Progenitor cell of endocrine pancreas (in vitro differentiated cells): Measurements from ENCODE around the gene DCX. TPM values are rescaled to one million over a fixed set of nuclear protein-coding genes. Genes with fewer than 3 reads are reported as not detected.

ENCODE experiments used
- DNase-seq: peaks from one replicate; pipeline ENCODE4 v3.0.0; 2021; ENCODE audit warnings: low spot score; ENCODE audit not compliant: unreplicated experiment
- H3K27ac Mint-ChIP-seq: 2 replicates; pipeline ENCODE4 v1.8.0; 2021; ENCODE audit warnings: mild to moderate bottlenecking, moderate library complexity, mixed read lengths
- H3K27me3 Mint-ChIP-seq: 2 replicates; pipeline ENCODE4 v1.8.0; 2021; ENCODE audit warnings: mixed read lengths
- H3K36me3 Mint-ChIP-seq: 2 replicates; pipeline ENCODE4 v1.8.0; 2022; ENCODE audit warnings: mixed read lengths; ENCODE audit not compliant: insufficient read depth
- H3K4me1 Mint-ChIP-seq: 2 replicates; pipeline ENCODE4 v1.8.0; 2021; ENCODE audit warnings: low read depth, mixed read lengths
- H3K4me3 Mint-ChIP-seq: 2 replicates; pipeline ENCODE4 v1.8.0; 2021; ENCODE audit warnings: low read depth, mild to moderate bottlenecking, moderate library complexity, mixed read lengths
- H3K9me3 Mint-ChIP-seq: 2 replicates; pipeline ENCODE4 v1.8.0; 2021; ENCODE audit warnings: low read depth, mixed read lengths
- CTCF ChIP-seq: fragments of 200-600 bp; sonication (generic); IDR thresholded peaks from one replicate; pipeline ENCODE4 v1.5.0; 2021; ENCODE audit warnings: antibody characterized with exemption, mild to moderate bottlenecking; ENCODE audit not compliant: unreplicated experiment
- total RNA-seq: library from RNA; stranded (reverse); gene quantifications from 2 replicates; pipeline ENCODE4 v1.2.1, GENCODE V29; 2021

DCX gene
- total RNA-seq, 1 donor from 2014 or later = 171 TPM

- no peaks in the 10 kb centered on the region for H3K9me3 Mint-ChIP-seq
Measured at GRCh38 chrX:111410590-111411078, 1.4 kb downstream of the DCX start.

GRCh38 chrX:111409326-111409725 is 2.7 kb downstream of the DCX start:
- DNase-seq = no peak
- Mint-ChIP-seq H3K27me3 (no peaks in the 10 kb centered on the region), H3K4me1 (peaks cover 60% of the 10 kb centered on the region), H3K4me3 (peak overlapping the region; percentile 88), H3K27ac (peak overlapping the region; percentile 77), H3K36me3 (peaks cover 14% of the 10 kb centered on the region), H3K9me3 (no peaks in the 10 kb centered on the region)
- no peak for TF ChIP-seq CTCF

More at GRCh38 chrX:111410590-111411078, 1.4 kb downstream of the DCX start:
- peak overlapping the region; percentile 88 for H3K4me3 Mint-ChIP-seq
- TF ChIP-seq CTCF = no peak
- H3K27ac Mint-ChIP-seq = peak overlapping the region; percentile 95
- H3K4me1 Mint-ChIP-seq = peaks cover 60% of the 10 kb centered on the region
- no peak for DNase-seq
- H3K36me3 Mint-ChIP-seq = peaks cover 11% of the 10 kb centered on the region
- no peaks in the 10 kb centered on the region for H3K27me3 Mint-ChIP-seq

GRCh38 chrX:111407948-111408347 is 4.0 kb downstream of the DCX start:
- Mint-ChIP-seq H3K4me3 (peak overlapping the region; percentile 61), H3K27ac (peak overlapping the region; percentile 92), H3K9me3 (no peaks in the 10 kb centered on the region), H3K27me3 (no peaks in the 10 kb centered on the region), H3K4me1 (peaks cover 48% of the 10 kb centered on the region), H3K36me3 (peaks cover 19% of the 10 kb centered on the region)
- TF ChIP-seq CTCF = no peak
- DNase-seq = no peak

- H3K9me3 Mint-ChIP-seq = no peaks in the 10 kb centered on the region
- H3K4me3 Mint-ChIP-seq = no peak overlapping the region
- no peak for TF ChIP-seq CTCF
Measured at GRCh38 chrX:111402344-111402743, 9.6 kb downstream of the DCX start.

GRCh38 chrX:111395149-111395548 is 16.8 kb downstream of the DCX start:
- no peak for DNase-seq
- no peak for TF ChIP-seq CTCF
- no peak overlapping the region for H3K4me3 Mint-ChIP-seq
- peaks cover 37% of the 10 kb centered on the region for H3K36me3 Mint-ChIP-seq
- H3K27me3 Mint-ChIP-seq = no peaks in the 10 kb centered on the region
- H3K9me3 Mint-ChIP-seq = peaks cover 11% of the 10 kb centered on the region
- peaks cover 25% of the 10 kb centered on the region for H3K4me1 Mint-ChIP-seq
- H3K27ac Mint-ChIP-seq = peak overlapping the region; percentile 10

More at GRCh38 chrX:111402344-111402743, 9.6 kb downstream of the DCX start:
- no peak for DNase-seq
- Mint-ChIP-seq H3K27ac (no peak overlapping the region), H3K4me1 (peaks cover 7% of the 10 kb centered on the region), H3K27me3 (no peaks in the 10 kb centered on the region), H3K36me3 (peaks cover 27% of the 10 kb centered on the region)
